HG02938 (cell line): ENCODE measurements around the gene SLF2.

Experiments used
- ATAC-seq: cut with Tn5 transposase; IDR thresholded peaks from one replicate; pipeline ENCODE4 v1.9.1; 2021; ENCODE audit warnings: mild to moderate bottlenecking, moderate library complexity; ENCODE audit not compliant: unreplicated experiment

The SLF2 gene

DNA sequence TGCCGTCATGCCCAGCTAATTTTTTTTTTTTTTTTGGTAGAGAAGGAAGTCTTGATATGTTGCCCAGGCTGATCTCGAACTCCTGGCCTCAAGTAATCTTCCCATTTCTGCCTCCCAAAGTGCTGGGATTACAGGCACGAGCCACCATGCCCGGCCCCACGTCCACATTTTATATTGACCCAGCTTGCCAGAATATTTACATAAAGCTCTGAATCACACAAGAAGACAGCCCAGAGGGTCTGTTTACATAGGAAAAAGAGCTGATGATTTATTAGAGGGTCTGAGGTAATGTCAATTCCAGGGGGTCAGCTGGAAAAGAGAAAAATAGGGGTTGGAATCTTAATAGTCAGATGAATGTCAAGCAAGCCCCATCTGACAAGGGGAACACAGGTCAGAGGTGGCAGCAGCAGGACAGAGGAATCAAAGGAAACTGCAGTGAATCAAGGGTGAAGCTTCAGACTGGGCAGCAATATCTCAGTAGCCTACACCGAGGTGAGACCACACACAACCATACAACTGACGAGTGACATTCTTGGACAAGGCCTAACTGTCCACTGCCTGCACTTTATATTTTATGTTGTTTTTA lies 15.8 kb upstream of the SLF2 start:
- ATAC-seq: no peak

DNA sequence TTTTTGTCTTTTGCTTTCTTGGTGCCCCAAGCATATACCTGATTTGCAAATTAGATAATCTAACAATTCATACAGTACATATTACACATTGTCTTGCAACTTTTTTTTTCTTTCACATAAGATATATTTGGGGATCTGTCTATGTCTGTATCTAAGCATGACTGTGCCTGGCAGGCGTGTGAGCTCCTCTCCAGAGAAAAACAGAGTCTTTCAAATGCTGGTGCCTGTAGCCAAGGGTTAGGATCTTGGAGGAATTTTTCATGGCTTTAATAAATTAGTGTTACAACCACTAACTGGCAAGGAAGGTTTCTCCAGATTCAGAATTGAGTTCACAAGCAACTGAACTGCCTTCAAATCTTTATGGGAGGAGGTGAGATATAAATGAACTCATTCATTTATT lies 14.8 kb upstream of the SLF2 start:
- no peak for ATAC-seq

DNA sequence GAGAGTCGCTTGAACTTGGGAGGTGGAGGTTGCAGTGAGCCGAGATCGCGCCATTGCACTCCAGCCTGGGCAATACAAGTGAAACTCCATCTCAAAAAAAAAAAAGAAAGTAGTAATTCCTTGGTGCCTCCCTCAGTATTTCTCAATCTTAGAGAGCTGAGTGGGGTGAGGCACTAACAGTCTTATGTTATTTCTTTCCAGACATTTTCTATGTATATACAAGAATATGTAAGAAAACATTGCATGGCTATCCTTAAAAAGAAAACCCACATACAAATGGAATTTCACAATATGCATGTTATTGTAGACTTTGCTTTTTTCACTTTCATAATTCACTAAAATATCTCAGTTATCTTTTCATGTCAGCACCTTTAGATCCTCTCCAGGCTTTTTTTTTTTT lies 13.6 kb upstream of the SLF2 start:
- no peak for ATAC-seq

DNA sequence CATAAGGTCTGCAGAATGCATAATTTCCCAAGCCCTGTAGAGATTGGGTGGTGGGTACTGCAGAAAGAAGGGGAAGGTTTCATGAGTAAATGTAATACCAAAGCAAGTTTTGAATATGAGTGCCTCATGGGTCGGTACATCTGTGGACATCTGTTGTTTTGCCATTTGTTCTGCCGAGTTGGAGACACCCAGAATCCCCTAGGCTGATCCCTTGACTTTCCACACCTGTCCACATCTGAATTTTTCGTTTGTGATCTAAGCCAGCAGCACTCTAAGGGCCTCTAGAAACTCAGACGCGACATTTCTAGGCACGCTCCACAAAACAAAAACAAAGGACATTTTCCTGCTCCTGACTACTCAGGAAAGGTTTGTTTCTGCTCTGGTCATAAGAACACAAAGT lies 11.7 kb upstream of the SLF2 start:
- no peak for ATAC-seq

DNA sequence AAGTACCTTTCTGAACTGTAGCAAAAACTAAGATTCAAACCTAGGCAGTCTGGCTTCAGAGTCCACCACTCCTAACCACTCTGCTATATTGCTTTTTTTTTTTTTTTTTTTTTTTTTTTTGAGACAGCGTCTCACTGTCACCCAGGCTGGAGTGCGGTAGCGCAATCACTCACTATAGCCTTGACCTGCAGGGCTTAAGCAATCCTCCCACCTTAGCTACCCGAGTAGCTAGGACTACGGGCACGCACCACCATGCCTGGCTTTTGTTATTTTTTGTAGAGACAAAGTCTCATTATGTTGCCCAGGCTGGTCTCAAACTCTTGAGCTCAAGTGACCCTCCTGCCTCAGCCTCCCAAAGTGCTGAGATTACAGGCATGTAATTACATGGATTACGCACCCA lies 10.1 kb upstream of the SLF2 start:
- ATAC-seq: no peak

DNA sequence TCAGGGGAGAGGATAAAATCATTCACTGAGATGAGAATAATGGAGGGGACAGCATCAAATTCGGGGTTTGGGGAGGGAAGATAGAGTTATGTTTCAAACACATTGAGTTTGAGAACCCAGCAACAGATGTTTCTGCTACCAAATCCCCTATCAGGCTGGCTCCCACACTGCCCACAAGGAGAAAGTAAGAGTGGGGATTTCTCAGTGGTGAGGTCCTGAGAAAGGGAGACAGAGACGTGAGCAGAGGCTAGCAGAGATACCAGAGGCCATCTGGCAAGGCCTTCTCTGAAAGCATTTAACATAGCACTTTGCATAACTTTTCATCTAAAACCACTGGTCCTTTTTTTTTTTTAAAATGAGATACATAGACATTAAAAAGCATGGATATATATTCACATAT lies 7.8 kb upstream of the SLF2 start:
- ATAC-seq: no peak

DNA sequence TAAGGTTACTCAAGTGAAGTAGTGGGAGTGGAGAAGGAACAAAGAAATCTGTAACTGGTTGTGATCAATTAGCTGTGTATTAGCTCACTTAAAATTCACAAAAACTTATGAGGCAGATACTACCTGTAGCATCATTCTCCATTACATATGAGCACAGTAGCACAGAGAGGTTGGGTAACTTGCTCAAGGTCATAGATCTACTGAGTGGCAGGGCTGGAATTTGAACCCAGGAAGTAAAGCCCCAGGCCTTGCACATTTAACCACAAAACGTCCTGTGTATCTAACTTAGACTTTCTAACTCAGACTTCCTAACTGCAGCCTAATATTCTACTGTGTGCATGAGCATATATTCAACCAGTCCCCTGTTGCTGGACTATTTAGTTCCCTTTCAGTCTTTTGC lies 5.6 kb upstream of the SLF2 start:
- ATAC-seq: no peak

DNA sequence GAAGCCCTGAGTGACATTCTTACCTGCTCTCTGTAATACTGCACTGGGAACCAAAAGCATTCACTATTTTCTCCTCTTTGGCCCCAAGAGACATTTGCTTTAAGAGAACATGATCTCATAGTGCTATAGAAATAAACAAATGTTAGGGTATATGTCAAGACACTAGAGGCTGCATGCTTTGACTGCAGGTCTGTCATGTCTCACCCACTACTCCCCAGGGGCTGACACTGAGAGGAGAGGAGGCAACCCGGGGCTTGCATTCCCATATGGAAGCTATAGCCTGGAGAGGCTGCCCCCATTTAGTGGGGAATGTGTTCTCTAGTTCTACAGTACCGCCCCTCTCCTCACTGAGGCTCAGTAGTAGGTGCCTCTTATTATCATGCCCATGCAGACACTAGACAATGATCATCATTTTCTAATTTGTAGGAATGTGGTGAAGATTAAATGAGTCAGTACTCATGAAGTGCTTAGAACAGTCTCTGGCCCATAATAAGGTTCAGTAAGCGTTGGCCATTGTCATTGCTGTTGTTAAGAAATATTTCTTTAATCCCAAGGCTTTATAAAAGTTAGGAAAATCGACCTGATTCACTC lies 4.9 kb upstream of the SLF2 start:
- no peak for ATAC-seq

DNA sequence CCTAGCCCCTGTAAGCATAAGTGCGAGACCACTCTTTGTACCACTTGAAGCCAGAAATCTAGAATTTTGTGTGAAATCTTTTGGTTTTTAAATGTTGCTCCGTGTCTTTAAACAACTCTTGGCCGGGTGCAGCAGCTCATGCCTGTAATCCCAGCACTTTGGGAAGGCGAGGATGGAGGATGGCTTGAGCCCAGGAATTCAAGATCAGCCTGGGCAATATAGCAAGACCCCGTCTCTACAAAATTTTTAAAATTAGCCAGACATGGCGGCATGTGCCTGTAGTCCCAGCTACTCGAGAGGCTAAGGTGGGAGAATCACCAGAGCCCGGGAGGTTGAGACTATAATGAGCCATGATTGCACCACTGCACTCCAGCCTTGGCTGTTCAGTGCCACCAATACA lies 4.4 kb upstream of the SLF2 start:
- ATAC-seq: no peak

DNA sequence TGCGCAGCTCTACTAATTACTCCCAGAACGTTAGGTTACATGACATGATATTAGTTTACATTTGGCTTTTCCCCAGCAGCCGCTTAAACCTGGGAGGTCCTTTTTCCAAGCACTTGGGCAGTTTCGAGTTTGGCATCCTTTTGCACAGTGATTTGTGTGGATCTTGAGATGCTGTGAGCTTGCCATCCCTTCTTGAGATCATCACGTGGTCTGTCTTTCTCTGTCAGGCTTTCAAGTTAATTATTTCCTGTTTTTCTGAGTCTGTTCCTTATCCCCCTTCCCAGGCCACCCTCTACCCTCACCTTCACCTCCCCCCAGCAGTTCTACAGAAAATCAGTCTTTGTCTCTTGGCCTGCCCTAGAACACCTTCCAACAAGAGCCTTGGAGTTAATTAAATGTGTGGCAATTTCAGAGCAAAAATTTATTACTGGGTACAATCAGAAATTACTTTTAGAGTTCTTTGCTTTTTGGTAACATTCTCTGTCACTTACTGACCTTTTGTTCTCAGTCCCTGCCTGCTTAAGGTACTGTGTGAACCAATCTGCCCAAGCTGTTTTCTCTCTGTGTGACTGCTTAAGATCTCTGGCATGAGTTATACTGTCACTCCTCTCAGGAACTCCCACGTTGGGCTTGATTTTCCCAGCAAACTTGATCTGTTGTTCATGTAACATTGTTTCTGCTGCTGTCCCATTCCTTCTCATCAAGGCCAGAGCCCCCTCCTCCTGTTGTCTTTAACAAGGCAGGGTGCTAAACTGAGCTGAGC lies 3.1 kb upstream of the SLF2 start:
- no peak for ATAC-seq

DNA sequence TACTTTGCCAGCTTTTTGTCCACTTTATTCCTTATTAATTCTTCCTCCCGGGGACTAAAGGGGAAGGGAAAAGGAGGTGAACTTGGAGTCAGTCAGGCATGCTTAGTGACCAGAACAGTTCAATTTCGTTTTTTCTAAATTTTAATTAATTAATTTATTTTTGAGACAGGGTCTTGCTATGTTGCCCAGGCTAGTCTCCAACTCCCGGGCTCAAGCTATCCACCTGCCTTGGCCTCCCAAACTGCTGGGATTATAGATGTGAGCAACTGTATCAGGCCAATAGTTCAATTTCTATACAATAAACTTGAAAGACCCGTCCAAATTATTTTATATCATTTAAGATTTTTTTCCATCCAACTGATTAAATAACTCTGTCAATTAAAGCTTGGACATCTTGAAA lies 1.3 kb upstream of the SLF2 start:
- ATAC-seq: no peak

DNA sequence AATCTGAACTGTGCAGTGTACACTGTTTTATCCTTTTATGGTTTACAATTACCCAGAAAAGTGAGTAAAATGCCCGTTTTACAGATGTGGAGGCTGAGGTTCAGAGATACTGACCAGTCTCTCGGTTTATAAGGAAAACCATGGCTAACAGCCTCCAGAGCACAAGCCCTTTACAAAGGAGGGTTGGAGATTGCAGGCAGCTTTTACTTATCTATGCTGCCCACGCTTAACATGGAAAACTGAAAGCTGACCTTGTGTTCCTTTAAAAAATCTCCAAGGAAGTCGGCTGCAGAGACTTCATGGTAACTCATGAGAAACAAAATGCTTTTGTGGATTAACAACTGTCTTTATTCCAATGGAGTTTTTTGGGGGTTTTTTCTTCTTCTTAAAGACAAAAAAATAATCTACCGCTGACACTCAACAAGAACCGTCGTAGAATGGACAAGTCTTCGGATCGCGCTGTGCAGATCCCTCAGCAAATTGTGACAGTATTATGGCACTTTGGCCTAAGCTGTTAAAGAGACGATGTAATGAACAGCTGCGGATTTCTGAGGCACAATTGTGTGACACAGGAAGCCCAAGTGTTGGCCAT lies 654 bp upstream of the SLF2 start:
- ATAC-seq: no peak

DNA sequence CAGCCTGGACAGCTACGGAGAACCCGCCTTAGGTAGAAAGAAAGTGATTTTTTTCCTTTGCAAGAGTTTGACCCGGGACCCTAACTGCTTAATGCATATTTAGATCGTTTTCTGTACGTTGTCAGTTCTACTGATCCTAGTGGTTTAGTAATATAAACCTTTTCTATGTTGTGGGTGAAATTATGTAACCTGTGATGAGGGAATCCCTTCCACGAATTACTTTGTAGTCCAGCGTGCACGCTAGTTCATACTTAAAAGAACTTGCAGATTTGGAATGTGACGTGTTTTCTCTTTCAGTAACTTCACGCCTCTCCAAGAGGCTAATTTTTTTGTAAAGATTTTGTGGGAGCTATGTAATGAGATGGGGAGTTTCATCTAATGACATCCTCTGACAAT lies 705 bp downstream of the SLF2 start:
- no peak for ATAC-seq

DNA sequence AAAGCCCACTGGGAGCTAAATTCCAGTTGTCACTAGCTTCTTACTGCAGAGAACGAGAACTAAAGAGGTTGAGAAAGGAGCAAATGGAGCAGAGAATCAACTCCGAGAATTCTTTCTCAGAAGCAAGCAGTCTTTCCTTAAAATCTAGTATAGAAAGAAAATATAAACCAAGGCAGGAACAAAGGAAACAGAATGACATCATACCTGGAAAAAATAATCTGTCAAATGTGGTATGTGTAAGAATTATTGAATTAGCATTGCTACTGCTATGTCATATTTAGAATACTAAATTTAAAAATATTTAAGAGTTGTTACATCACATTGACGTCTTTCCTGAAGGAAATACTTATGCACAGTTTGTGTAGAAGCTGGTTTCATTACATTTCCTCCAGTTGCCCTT lies 4.3 kb downstream of the SLF2 start:
- ATAC-seq: no peak

DNA sequence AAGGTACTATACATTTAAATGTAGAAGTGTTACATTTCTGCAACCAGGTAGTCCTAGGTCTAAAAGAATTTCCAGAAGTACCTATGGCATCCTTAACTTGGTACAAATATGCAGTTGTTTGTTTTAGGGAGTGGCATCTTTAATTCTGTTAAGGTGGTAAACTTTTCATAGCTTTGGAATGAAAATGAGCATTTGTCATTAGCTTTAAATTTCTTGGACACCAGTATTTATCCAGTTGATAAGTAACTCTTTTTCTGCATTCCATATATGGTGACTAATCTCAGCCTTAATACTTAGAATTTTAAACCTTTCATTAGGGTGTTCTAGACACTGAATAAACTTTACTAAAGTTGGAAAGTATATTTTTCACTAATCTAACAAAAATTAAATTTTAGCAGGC lies 10.8 kb downstream of the SLF2 start:
- ATAC-seq: no peak

DNA sequence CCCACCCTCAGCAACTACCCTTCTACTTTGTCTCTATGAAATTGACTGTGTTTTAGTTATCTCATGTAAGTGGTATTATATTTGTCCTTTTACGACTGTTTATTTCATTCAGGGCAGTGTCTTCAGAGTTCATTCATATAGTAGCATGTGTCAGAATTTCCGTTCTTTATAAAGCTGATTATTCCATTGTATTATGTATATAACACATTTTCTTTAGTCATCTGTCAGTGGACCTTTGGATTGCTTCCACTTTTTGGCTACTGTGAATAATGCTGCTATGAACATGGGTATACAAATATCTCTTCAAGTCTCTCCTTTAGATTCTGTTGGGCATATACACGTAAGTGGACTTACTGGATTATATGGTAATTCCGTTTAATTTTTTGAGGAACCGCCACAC lies 14.5 kb downstream of the SLF2 start:
- ATAC-seq: no peak

DNA sequence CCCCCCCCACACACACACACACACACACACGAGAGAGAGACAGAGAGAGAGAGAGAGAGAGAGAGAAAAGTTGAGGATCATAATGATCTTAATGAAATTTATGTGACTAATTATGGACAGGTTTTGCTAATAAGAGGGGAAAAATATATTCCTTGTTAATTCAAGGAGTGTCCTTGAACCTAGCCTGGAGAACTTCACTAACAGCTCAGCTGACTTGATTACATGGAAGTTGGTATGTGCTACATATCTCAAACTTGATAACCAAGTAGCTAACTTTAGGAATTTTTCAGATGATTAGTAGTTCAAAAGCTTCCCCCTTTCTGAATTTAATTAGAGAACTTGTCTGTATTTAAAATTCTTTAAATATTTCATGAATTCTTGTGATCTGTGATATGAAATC lies 15.3 kb downstream of the SLF2 start:
- ATAC-seq: no peak

DNA sequence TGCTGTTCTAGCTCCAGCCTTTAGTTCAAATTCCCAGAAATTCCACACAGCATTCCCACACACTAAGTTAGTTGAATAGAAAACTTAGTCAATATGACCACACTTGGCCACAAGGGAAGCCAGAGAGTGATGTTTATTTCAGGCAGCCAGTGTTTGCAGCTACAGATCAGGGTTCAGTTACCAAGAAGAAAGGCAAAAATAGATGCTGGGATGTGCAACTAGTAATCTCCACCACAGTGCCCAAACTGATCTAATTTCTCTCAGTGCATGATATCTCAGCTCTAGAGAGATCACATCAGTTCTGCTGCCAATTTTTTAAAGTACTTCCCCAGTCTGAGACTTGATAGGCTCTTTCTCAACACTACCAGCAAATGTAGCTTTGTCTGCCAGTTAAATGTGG lies 17.6 kb downstream of the SLF2 start:
- ATAC-seq: no peak

DNA sequence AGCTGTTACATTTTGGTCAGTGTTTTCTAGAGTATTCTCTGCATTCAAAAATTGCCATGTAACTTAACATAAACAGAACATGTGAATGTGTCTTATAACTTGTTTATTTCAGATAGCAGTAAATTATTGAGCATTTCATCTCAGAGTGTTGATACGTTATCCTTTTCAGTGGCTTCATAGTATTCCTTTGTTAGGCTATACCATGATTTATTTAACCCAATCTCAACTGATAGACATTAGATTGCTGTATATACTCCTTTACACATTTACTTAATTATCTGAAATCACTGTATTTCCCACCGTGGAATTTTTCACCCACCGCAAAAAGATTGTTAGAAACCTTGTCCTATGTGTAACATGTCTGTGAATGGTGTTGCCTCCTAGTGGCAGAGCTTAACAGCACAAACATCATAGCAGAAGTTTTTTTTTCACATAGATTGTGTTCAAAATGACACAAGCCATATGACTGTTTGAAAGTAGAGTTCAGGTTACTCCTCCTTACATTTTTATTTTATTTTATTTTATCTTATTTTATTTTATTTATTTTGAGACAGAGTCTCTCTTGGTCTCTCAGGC lies 21.4 kb downstream of the SLF2 start:
- no peak for ATAC-seq

DNA sequence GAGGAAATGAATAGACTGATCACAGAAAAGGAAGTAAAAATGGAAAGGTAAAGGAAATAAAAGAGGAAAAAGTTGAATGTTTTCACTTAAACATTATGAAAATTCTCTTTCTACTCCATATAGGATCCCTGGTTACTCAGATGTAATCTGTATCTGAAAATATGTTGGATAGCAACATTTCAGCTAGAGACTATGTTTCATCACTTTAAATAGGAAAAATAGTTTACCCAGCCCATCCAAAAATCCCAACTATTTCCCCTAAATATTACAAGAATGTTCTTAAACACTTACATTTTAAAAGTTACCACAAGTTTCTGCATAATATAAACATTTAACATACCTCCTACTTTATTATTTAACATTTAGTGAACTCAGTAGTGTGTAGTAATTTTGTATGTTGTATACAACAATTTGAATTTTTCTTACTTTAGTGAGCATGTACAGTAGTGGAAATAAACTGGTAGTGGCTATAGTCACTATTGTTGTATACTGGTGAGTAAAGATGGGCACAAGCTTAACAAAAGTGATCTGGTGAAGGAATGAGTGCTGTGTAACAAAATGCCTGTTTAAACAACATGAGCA lies 27.1 kb downstream of the SLF2 start:
- ATAC-seq: no peak

DNA sequence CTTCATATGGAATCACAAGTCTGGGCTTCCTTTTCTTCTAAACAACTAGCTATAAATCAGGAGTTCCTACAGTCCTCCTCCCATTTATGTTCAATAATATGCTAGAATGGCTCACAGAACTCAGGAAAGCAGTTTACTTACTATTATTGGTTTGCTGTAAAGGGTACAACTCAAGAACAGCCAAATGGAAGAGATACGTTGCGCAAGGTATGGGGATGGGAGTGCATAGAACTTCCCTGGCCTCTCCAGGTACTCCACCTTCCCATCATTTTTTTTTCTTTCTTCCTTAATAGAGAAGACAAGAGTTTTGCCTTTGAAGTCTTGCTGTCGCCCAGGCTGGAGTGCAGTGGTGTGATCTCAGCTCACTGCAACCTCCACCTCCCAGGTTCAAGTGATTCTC lies 29.5 kb downstream of the SLF2 start:
- no peak for ATAC-seq

DNA sequence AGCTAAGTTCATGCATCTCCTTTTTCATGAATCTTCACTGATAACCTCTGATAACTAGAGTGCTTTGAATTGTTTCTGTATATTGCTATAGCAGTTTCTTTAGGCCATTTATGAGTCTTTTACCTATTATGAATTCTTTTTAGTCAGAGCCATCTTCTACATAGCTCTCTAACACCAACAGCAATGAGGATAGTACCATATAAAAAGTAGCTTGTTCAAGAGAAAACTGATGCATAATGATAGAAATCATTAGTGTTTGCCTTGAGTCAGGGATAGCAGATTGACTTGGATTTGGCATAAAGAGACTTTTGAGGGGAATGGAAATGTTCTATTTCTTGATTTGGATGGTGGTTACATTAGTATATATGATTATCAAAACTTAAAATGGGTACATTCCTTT lies 30.7 kb downstream of the SLF2 start:
- no peak for ATAC-seq
